NB4 (cell line): Measurements from ENCODE around the gene ITGB4.

Experiments
- DNase-seq: peaks from one replicate; pipeline ENCODE4 v3.0.0; 2010; ENCODE audit warnings: low read depth
- H3K4me3 ChIP-seq: one replicate; pipeline ENCODE4 v1.5.1; 2011; ENCODE audit warnings: mild to moderate bottlenecking, low read depth, low read length, moderate library complexity
- MYC ChIP-seq: IDR thresholded peaks from 2 replicates; pipeline ENCODE4 v1.6.1; 2011; ENCODE audit warnings: low read depth, low read length
- POLR2A ChIP-seq: IDR thresholded peaks from 2 replicates; pipeline ENCODE4 v1.6.1; 2011; ENCODE audit warnings: mild to moderate bottlenecking; ENCODE audit not compliant: insufficient read length; ENCODE audit errors: extremely low read depth
- TF ChIP-seq, protein P1 (sequence below): IDR thresholded peaks from one replicate; pipeline ENCODE4 v1.5.1; 2012; ENCODE audit warnings: low read depth, low read length
- TF ChIP-seq, protein P2 (sequence below): IDR thresholded peaks from 2 replicates; pipeline ENCODE4 v1.6.1; 2011; ENCODE audit warnings: low read depth, low read length

Gene ITGB4

DNA sequence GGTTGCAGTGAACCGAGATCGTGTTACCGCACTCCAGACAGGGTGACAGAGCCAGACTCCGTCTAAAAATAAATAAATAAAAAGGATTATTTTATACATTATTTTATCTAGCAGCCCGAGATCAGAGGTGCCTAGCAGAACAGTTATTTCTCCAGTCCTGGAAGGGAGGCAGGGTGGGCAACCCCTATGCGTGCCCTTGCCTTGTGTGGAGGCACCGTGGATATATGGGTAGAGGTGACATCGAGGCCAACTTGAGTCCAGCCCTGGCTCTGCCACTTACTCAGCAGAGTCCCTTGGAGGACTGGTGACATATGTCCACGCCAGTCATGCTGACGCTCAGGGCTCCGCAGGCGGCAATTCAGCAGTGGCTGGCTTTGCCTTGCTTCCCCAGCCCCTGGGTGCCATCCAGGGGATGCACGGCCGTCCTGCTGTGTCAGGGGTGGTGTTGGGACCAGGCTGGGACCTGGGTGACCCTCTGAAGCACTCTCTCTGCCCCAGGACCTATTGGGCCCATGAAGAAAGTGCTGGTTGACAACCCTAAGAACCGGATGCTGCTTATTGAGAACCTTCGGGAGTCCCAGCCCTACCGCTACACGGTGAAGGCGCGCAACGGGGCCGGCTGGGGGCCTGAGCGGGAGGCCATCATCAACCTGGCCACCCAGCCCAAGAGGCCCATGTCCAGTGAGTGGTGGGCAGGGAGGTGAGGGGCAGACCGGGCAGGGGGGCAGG is 30.6 kb downstream of the ITGB4 start:
- no peak for DNase-seq
- H3K4me3 ChIP-seq: no peak overlapping the region
- TF ChIP-seq POLR2A: no peak
- TF ChIP-seq MYC: no peak
- TF ChIP-seq, protein P1, sequence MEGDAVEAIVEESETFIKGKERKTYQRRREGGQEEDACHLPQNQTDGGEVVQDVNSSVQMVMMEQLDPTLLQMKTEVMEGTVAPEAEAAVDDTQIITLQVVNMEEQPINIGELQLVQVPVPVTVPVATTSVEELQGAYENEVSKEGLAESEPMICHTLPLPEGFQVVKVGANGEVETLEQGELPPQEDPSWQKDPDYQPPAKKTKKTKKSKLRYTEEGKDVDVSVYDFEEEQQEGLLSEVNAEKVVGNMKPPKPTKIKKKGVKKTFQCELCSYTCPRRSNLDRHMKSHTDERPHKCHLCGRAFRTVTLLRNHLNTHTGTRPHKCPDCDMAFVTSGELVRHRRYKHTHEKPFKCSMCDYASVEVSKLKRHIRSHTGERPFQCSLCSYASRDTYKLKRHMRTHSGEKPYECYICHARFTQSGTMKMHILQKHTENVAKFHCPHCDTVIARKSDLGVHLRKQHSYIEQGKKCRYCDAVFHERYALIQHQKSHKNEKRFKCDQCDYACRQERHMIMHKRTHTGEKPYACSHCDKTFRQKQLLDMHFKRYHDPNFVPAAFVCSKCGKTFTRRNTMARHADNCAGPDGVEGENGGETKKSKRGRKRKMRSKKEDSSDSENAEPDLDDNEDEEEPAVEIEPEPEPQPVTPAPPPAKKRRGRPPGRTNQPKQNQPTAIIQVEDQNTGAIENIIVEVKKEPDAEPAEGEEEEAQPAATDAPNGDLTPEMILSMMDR: no peak
- TF ChIP-seq, protein P2, sequence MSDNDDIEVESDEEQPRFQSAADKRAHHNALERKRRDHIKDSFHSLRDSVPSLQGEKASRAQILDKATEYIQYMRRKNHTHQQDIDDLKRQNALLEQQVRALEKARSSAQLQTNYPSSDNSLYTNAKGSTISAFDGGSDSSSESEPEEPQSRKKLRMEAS: no peak

DNA sequence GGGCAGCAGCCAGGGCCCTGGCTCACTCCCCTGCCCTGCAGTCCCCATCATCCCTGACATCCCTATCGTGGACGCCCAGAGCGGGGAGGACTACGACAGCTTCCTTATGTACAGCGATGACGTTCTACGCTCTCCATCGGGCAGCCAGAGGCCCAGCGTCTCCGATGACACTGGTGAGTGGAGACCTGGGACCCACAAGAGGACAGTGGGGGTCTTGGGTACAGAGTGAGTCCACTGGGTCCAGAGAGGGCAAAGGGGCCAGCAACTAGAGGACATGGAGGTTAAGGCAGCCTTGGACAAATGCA is 31.1 kb downstream of the ITGB4 start:
- DNase-seq: no peak
- H3K4me3 ChIP-seq: no peak overlapping the region
- no peak for TF ChIP-seq POLR2A
- TF ChIP-seq, protein P1: no peak
- TF ChIP-seq MYC: no peak
- TF ChIP-seq, protein P2: no peak

DNA sequence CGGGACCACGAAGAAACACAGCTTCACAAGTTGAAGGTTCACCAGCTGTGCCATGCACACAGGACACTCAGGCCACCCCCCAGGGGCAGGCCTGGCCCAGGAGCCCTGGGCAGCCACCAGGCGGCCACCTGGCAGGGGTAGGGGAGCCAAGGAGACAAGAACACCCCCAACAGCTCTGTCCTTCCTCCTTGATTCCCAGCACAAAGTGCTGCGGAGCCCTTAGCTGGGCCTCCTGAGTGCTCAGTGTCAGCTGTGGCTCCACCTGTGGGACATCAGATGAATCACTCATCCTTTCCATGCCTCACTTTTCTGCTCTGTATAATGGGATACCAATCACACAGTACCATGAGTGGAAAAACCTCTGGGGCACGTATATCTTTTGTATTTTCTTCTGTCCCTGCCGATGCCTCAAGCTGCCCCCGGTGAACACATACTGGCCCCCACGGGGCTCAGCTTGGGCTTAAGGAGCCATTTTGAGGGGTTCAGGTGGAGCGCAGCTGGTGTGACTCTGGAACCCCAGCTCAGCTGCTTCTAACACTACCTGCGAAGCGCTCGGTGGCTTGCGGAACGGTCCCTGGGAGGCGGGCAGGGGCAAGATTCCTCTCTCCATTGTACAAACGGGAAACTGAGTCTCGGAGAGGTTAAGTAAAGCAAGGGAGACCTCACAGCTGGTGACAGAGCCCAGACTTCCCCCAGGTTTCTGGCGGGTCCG is 31.7 kb downstream of the ITGB4 start:
- H3K4me3 ChIP-seq: no peak overlapping the region
- TF ChIP-seq, protein P2: no peak
- TF ChIP-seq POLR2A (no peak), MYC (no peak)
- TF ChIP-seq, protein P1: no peak
- DNase-seq: no peak

DNA sequence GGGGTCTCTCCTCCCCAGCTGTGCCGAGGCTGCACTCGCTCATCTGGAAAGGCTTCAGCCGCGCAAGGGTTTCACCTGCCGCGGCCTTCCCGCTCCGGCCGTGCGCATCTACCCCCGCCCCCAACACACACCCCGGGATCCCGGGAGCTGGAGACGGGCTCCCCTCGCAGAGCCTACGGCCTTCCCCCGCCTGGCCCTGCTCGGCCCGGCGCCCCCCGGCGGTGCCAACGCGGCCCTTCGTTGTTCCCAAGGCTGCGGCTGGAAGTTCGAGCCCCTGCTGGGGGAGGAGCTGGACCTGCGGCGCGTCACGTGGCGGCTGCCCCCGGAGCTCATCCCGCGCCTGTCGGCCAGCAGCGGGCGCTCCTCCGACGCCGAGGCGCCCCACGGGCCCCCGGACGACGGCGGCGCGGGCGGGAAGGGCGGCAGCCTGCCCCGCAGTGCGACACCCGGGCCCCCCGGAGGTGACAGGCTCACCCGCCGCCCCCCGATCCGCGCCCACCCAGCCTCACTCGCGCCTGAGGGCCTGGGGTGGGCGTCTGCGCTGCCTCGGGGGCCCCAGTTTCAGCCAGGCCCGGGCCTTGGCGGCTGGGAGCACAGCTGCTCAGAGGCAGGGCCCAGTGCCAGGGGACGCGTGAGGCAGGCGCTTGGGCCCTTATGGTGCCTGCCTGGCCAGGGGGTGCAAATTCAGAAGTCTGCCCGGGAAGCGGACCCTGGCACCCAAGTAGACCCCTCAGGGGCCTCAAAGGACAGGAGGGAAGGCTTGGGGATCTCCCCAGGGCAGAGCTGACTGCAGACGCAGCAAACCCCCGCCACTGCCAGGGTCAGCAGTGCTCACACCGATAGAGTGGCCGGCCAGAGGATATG is 32.5 kb downstream of the ITGB4 start:
- DNase-seq: peak; percentile 80

More for the DNA sequence above, 32.5 kb downstream of the ITGB4 start:
- no peak overlapping the region for H3K4me3 ChIP-seq
- no peak for TF ChIP-seq POLR2A
- TF ChIP-seq, protein P1: peak; percentile 51
- TF ChIP-seq, protein P2: peak; percentile 86
- peak; percentile 71 for TF ChIP-seq MYC
